ENCODE measurements around the gene IL31RA.

Gene IL31RA

DNA sequence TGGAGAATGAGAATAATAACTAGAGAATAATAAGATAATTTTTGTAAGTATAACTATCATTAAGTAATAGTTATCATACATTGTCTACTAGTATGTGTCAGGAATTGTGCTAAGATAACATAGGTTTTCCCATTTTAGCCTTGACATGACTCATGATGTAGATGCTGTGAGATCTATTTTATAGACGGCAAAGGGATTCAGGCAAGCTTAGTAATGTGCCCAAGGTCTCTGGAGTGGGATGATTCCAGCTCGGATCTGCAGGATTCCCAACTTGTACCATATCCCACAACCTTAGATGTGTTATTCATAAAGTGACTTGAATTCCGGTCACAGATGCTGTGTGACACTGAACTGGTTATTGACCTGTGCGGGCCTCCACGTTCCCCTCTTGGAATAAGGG lies 51.5 kb downstream of the IL31RA start:
- Histone ChIP-seq H3K18ac (ENCODE audit: low read length) (no peak overlapping the region), H3K23ac (ENCODE audit: low read length) (no peak overlapping the region), H3K79me2 (ENCODE audit: control insufficient read depth, insufficient read depth, low read length, poor library complexity) (no peaks in the 10 kb centered on the region), H3K4me2 (ENCODE audit: low read length) (no peak overlapping the region), H2BK120ac (ENCODE audit: insufficient read depth, low read length, poor library complexity) (no peak overlapping the region), H3K14ac (ENCODE audit: low read length) (no peak overlapping the region), H4K91ac (ENCODE audit: low read depth, low read length) (no peak overlapping the region), H3K36me3 (ENCODE audit: control insufficient read depth in 1 of 2, insufficient read depth in 2 of 2, low read length in 2 of 2) (no peaks in the 10 kb centered on the region), H2AK5ac (ENCODE audit: low read length) (no peak overlapping the region), H2BK5ac (ENCODE audit: low read depth, low read length, poor library complexity) (no peak overlapping the region), H3K4me3 (ENCODE audit: low read depth, low read length) (no peak overlapping the region), H3K27me3 (ENCODE audit: insufficient read depth, low read length) (no peaks in the 10 kb centered on the region), H3K9ac (ENCODE audit: low read length) (no peak overlapping the region), H4K12ac (ENCODE audit: low read depth, low read length) (no peak overlapping the region), H2AFZ (ENCODE audit: insufficient read depth, low read length, poor library complexity) (no peak overlapping the region), H3K27ac (ENCODE audit: low read depth, low read length) (no peak overlapping the region), H3K4me1 (ENCODE audit: control insufficient read depth in 1 of 2, insufficient read depth in 2 of 2, low read length in 2 of 2) (peaks cover 4% of the 10 kb centered on the region in 2 experiments), H4K8ac (ENCODE audit: low read depth, low read length) (no peak overlapping the region), H3K4ac (ENCODE audit: low read depth, low read length) (no peak overlapping the region), H3K9me3 (ENCODE audit: insufficient read depth, low read depth, low read length) (no peaks in the 10 kb centered on the region), H2BK12ac (ENCODE audit: low read length) (no peak overlapping the region), H3K79me1 (ENCODE audit: low read length) (no peaks in the 10 kb centered on the region)
- DNase-seq, result no peak
- WGBS (ENCODE audit: extremely low coverage, insufficient coverage, insufficient read length), result no CpG with 5 or more reads among the region's 5 CpGs

DNA sequence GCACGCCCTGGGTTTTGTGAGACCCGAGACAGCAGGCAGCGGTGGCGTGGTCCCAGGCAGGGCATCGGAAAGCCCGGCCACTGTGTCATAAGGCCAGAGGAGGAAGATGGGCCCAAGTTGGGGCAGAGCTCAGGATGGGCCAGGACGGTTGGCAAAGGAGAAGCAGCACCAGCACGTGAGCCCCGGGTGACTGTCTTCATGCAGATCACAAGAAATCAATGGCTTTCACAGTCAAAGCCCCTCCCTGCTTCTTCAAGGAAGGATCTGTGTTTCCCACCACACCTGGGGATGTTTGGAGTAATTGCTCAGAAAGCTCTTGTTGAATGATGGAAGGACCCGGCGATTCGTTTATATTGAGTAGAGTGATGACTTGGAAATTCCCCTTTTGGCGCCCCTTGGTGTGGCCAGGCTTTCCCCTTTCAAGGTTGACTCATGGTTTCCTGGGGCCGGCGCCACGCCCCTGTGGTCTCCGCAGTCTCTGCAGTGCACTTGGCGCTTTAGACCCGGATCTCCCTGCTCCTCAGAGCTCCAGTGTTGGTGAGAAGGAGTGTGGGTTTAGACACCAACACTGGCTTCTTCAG lies 52.1 kb downstream of the IL31RA start:
- Histone ChIP-seq H4K8ac (ENCODE audit: low read depth, low read length) (no peak overlapping the region), H3K4me1 (ENCODE audit: control insufficient read depth in 1 of 2, insufficient read depth in 2 of 2, low read length in 2 of 2) (no peaks in the 10 kb centered on the region), H3K18ac (ENCODE audit: low read length) (no peak overlapping the region), H3K9me3 (ENCODE audit: insufficient read depth, low read depth, low read length) (no peaks in the 10 kb centered on the region), H3K79me1 (ENCODE audit: low read length) (no peaks in the 10 kb centered on the region), H2AFZ (ENCODE audit: insufficient read depth, low read length, poor library complexity) (no peak overlapping the region), H3K4me2 (ENCODE audit: low read length) (no peak overlapping the region), H3K14ac (ENCODE audit: low read length) (no peak overlapping the region), H4K12ac (ENCODE audit: low read depth, low read length) (no peak overlapping the region), H3K4me3 (ENCODE audit: low read depth, low read length) (no peak overlapping the region), H3K9ac (ENCODE audit: low read length) (no peak overlapping the region), H4K91ac (ENCODE audit: low read depth, low read length) (no peak overlapping the region), H2AK5ac (ENCODE audit: low read length) (no peak overlapping the region), H3K4ac (ENCODE audit: low read depth, low read length) (no peak overlapping the region), H2BK120ac (ENCODE audit: insufficient read depth, low read length, poor library complexity) (no peak overlapping the region), H3K23ac (ENCODE audit: low read length) (no peak overlapping the region), H3K27me3 (ENCODE audit: insufficient read depth, low read length) (no peaks in the 10 kb centered on the region), H2BK5ac (ENCODE audit: low read depth, low read length, poor library complexity) (no peak overlapping the region), H3K79me2 (ENCODE audit: control insufficient read depth, insufficient read depth, low read length, poor library complexity) (no peaks in the 10 kb centered on the region), H3K27ac (ENCODE audit: low read depth, low read length) (no peak overlapping the region), H2BK12ac (ENCODE audit: low read length) (no peak overlapping the region), H3K36me3 (ENCODE audit: control insufficient read depth in 1 of 2, insufficient read depth in 2 of 2, low read length in 2 of 2) (no peaks in the 10 kb centered on the region)
- WGBS (ENCODE audit: extremely low coverage, insufficient coverage, insufficient read length), result no CpG with 5 or more reads among the region's 19 CpGs
- peak in 1 of 2 donors; percentile 30 for DNase-seq

DNA sequence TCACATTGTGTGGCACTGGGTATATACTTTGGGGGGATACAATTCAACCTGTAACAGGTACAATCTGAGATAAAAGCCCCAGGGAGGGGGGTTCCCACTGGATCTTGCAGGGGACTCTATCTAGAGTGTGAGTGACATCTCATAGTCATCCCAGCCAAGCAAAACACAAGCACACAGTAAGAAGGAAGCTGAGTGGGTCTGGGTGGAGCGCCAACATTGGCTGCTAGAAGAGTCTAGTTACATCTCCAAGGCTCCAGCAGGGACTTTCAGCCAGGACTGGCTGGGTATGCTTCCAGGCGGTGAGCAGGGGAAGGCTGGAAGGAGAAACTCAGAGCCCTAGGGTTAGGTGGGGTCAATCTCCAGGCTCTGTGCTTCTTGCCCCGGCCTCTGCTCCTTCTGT lies 53.0 kb downstream of the IL31RA start:
- no peak overlapping the region for H3K23ac ChIP-seq (ENCODE audit: low read length)
- H3K79me2 ChIP-seq (ENCODE audit: control insufficient read depth, insufficient read depth, low read length, poor library complexity), result no peaks in the 10 kb centered on the region
- H3K79me1 ChIP-seq (ENCODE audit: low read length), result no peaks in the 10 kb centered on the region
- H3K9me3 ChIP-seq (ENCODE audit: insufficient read depth, low read depth, low read length), result no peaks in the 10 kb centered on the region
- H2AK5ac ChIP-seq (ENCODE audit: low read length), result no peak overlapping the region
- H3K4me3 ChIP-seq (ENCODE audit: low read depth, low read length), result no peak overlapping the region
- H3K4me2 ChIP-seq (ENCODE audit: low read length), result no peak overlapping the region
- no peak overlapping the region for H4K8ac ChIP-seq (ENCODE audit: low read depth, low read length)
- no peaks in the 10 kb centered on the region for H3K4me1 ChIP-seq (ENCODE audit: control insufficient read depth in 1 of 2, insufficient read depth in 2 of 2, low read length in 2 of 2)
- H2BK5ac ChIP-seq (ENCODE audit: low read depth, low read length, poor library complexity), result no peak overlapping the region
- H4K12ac ChIP-seq (ENCODE audit: low read depth, low read length), result no peak overlapping the region
- H3K27me3 ChIP-seq (ENCODE audit: insufficient read depth, low read length), result no peaks in the 10 kb centered on the region
- no peak overlapping the region for H2AFZ ChIP-seq (ENCODE audit: insufficient read depth, low read length, poor library complexity)
- no peak overlapping the region for H3K14ac ChIP-seq (ENCODE audit: low read length)
- no peak overlapping the region for H3K4ac ChIP-seq (ENCODE audit: low read depth, low read length)
- H3K27ac ChIP-seq (ENCODE audit: low read depth, low read length), result no peak overlapping the region
- H3K18ac ChIP-seq (ENCODE audit: low read length), result no peak overlapping the region
- H3K36me3 ChIP-seq (ENCODE audit: control insufficient read depth in 1 of 2, insufficient read depth in 2 of 2, low read length in 2 of 2), result no peaks in the 10 kb centered on the region
- H2BK12ac ChIP-seq (ENCODE audit: low read length), result no peak overlapping the region
- no peak overlapping the region for H2BK120ac ChIP-seq (ENCODE audit: insufficient read depth, low read length, poor library complexity)
- DNase-seq, result no peak
- no CpG with 5 or more reads among the region's 3 CpGs for WGBS (ENCODE audit: extremely low coverage, insufficient coverage, insufficient read length)
- H3K9ac ChIP-seq (ENCODE audit: low read length), result no peak overlapping the region
- H4K91ac ChIP-seq (ENCODE audit: low read depth, low read length), result no peak overlapping the region

DNA sequence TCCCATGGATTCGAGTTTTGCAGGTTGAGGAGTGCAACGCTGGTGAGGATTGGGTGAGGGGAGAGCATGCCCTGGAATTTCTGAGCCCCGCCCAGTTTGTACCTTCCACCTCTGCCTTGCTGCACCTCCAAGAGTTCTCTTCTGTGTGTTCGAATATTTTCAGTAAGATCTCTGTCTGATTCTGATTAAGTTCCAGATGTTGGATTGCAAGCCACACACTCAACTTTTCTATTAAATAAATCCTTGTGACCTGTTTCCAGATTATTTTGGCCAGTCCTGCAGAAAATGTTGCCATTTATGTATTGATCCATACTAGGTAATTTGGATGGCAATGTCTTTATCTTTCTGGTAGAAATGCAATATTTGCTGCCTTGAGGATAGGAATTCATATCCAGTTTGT lies 54.1 kb downstream of the IL31RA start:
- Histone ChIP-seq H4K91ac (ENCODE audit: low read depth, low read length) (no peak overlapping the region), H2AK5ac (ENCODE audit: low read length) (no peak overlapping the region), H2AFZ (ENCODE audit: insufficient read depth, low read length, poor library complexity) (no peak overlapping the region), H2BK12ac (ENCODE audit: low read length) (no peak overlapping the region), H3K4me3 (ENCODE audit: low read depth, low read length) (no peak overlapping the region), H3K4me2 (ENCODE audit: low read length) (no peak overlapping the region), H3K23ac (ENCODE audit: low read length) (no peak overlapping the region), H3K4ac (ENCODE audit: low read depth, low read length) (no peak overlapping the region), H3K79me2 (ENCODE audit: control insufficient read depth, insufficient read depth, low read length, poor library complexity) (no peaks in the 10 kb centered on the region), H2BK5ac (ENCODE audit: low read depth, low read length, poor library complexity) (no peak overlapping the region), H3K9ac (ENCODE audit: low read length) (no peak overlapping the region), H3K9me3 (ENCODE audit: insufficient read depth, low read depth, low read length) (no peaks in the 10 kb centered on the region), H3K14ac (ENCODE audit: low read length) (no peak overlapping the region), H2BK120ac (ENCODE audit: insufficient read depth, low read length, poor library complexity) (no peak overlapping the region), H4K12ac (ENCODE audit: low read depth, low read length) (no peak overlapping the region), H3K18ac (ENCODE audit: low read length) (no peak overlapping the region), H3K79me1 (ENCODE audit: low read length) (no peaks in the 10 kb centered on the region), H3K27me3 (ENCODE audit: insufficient read depth, low read length) (no peaks in the 10 kb centered on the region), H3K36me3 (ENCODE audit: control insufficient read depth in 1 of 2, insufficient read depth in 2 of 2, low read length in 2 of 2) (no peaks in the 10 kb centered on the region), H3K4me1 (ENCODE audit: control insufficient read depth in 1 of 2, insufficient read depth in 2 of 2, low read length in 2 of 2) (no peaks in the 10 kb centered on the region), H4K8ac (ENCODE audit: low read depth, low read length) (no peak overlapping the region), H3K27ac (ENCODE audit: low read depth, low read length) (no peak overlapping the region)
- no CpG with 5 or more reads among the region's 4 CpGs for WGBS (ENCODE audit: extremely low coverage, insufficient coverage, insufficient read length)
- no peak for DNase-seq

All from trophoblast cell (in vitro differentiated cells and primary cell).